ENCODE data around the gene ST6GALNAC3.

GRCh38 chr1:76471536-76471935 lies 397.0 kb downstream of the ST6GALNAC3 start:
- no peak for TF ChIP-seq CTCF (IDR thresholded peaks at IDR 0.05)
- TF ChIP-seq ZFX (IDR thresholded peaks at IDR 0.05; ENCODE audit: borderline replicate concordance) = no peak

All from 22Rv1 (cell line).